Large intestine (tissue), 3 donors: ENCODE results near the gene NDUFB10. TPM values are rescaled to one million over a fixed set of nuclear protein-coding genes. Genes with fewer than 3 reads are reported as not detected.

Experiments
- DNase-seq, 2 donors: peaks; one replicate each; pipeline versions ENCODE4 v3.0.0 to v3.0.0-alpha.2; 2013
- H3K27ac ChIP-seq: one replicate; pipeline ENCODE4 v1.5.1; 2013; ENCODE audit warnings: low read length
- H3K27me3 ChIP-seq: 2 replicates; pipeline ENCODE4 v1.6.1; 2013; ENCODE audit warnings: low read length; ENCODE audit not compliant: control insufficient read depth, insufficient read depth
- H3K36me3 ChIP-seq: 2 replicates; pipeline ENCODE4 v1.6.1; 2013; ENCODE audit warnings: low read length; ENCODE audit not compliant: control insufficient read depth, insufficient read depth
- H3K4me1 ChIP-seq: one replicate; pipeline ENCODE4 v1.6.1; 2013; ENCODE audit warnings: low read length; ENCODE audit not compliant: control insufficient read depth, insufficient read depth
- H3K4me3 ChIP-seq: one replicate; pipeline ENCODE4 v1.5.1; 2013; ENCODE audit warnings: low read length
- H3K9me3 ChIP-seq: one replicate; pipeline ENCODE4 v1.6.1; 2013; ENCODE audit warnings: mild to moderate bottlenecking, low read depth, low read length, moderate library complexity; ENCODE audit not compliant: control insufficient read depth
- WGBS: methylation state at CpG from one replicate; pipeline ENCODE4 v1.1.5; 2013; ENCODE audit warnings: low lambda C conversion rate; ENCODE audit not compliant: insufficient coverage; 5-methylcytosine and 5-hydroxymethylcytosine counted together
- polyA plus RNA-seq: library from polyadenylated mRNA; unstranded; fragments of 120-200 nt; gene quantifications from one replicate; pipeline ENCODE4 v1.2.1, GENCODE V29; 2013

NDUFB10 gene
- polyA plus RNA-seq, 1 donor = 128 TPM

DNA sequence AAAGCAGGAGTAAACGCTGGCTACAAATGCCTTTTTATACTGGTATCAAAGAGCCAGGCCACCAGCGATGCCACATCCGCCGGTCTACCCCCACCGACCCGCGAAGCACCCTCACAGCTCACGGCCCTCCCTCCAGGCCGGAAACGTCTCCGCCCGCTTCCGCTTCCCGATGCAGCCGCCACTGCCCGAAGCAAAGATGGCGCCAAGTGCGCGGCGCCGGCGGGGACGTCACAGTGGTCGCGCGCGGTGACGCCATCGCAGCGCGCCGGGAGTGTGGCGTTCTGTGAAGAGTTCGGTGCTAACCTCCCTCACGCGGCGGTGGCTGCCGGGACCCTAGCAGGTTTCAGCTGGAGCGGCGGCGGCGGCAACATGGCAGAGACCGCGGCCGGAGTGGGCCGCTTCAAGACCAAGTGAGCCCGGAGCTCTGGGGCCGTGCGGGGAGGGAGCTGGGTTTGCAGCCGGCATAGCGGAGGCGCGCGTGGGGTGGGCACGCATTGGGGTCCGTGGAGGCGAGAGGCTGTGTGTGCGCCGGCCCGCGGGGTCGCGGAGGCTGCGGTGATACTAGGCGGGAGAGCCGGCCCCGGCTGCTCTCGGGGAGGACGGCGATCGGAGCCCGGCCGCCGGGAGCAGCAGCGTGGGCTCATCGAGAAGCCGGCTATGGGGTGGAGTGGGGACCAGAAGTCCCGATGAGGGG is 12.6 kb downstream of the NDUFB10 start, which contains the start of gene TBL3:
TBL3 (plus strand) TSS at position 258 of the 694 bp plus-strand sequence; CDS start at position 370, 112 bp downstream.
- Histone ChIP-seq H3K4me3 (peak within 1 kb of the TSS; percentile 100), H3K27ac (peak within 1 kb of the TSS; percentile 86), H3K9me3 (no peaks in the 10 kb centered on the region), H3K36me3 (peaks cover 29% of the 10 kb centered on the region), H3K4me1 (peaks cover 13% of the 10 kb centered on the region), H3K27me3 (no peaks in the 10 kb centered on the region)
- DNase-seq = peak; percentile 91 to 96
- no CpG with 5 or more reads among the region's 78 CpGs for WGBS

GRCh38 chr16:1972490-1972877 is 13.1 kb downstream of the NDUFB10 start:
- Histone ChIP-seq H3K4me1 (peaks cover 13% of the 10 kb centered on the region), H3K36me3 (peaks cover 33% of the 10 kb centered on the region), H3K27ac (peak overlapping the region; percentile 86), H3K27me3 (no peaks in the 10 kb centered on the region), H3K4me3 (peak overlapping the region; percentile 100), H3K9me3 (no peaks in the 10 kb centered on the region)
- no peak for DNase-seq
- WGBS = no CpG with 5 or more reads among the region's 22 CpGs

- WGBS = no CpG with 5 or more reads among the region's 16 CpGs
- peaks cover 43% of the 10 kb centered on the region for H3K36me3 ChIP-seq
- H3K4me3 ChIP-seq = no peak overlapping the region
- peaks cover 4% of the 10 kb centered on the region for H3K9me3 ChIP-seq
- peaks cover 15% of the 10 kb centered on the region for H3K4me1 ChIP-seq
- no peak for DNase-seq
- H3K27me3 ChIP-seq = peaks cover under 1% of the 10 kb centered on the region
- no peak overlapping the region for H3K27ac ChIP-seq
Observed at GRCh38 chr16:1973461-1974156, 14.3 kb downstream of the NDUFB10 start.

GRCh38 chr16:1974157-1975070 is 15.1 kb downstream of the NDUFB10 start:
- Histone ChIP-seq H3K4me1 (peaks cover 20% of the 10 kb centered on the region), H3K9me3 (peaks cover 4% of the 10 kb centered on the region), H3K4me3 (no peak overlapping the region), H3K27ac (no peak overlapping the region), H3K27me3 (peaks cover 6% of the 10 kb centered on the region), H3K36me3 (peaks cover 43% of the 10 kb centered on the region)
- no peak for DNase-seq
- no CpG with 5 or more reads among the region's 42 CpGs for WGBS

DNA sequence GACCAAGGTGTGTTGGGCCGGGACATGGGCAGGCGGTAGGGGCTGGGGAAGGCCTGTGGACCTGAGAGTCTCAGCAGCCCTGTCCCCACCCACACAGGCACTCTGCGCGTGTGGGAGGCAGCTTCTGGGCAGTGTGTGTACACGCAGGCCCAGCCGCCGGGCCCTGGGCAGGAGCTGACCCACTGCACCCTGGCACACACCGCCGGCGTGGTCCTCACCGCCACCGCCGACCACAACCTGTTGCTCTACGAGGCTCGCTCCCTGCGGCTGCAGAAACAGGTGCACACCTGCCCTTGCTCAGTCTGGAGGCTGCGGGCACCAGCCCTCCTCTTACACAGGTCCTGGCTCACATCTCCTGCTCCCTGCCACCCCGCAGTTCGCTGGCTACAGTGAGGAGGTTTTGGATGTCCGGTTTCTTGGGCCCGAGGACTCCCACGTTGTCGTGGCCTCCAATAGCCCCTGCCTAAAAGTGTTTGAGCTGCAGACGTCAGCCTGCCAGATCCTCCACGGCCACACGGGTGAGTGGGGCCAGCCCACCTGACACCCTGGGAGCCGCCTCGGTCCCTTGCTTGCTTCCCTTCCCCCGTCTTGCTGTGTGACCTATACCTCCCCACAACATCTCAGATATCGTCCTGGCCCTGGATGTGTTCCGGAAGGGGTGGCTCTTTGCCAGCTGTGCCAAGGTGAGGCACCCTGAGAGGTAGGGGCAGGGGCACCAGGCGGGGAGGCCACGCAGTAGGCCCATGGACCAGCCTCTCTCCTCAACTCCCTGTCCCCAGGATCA is 16.3 kb downstream of the NDUFB10 start:
- Histone ChIP-seq H3K4me1 (peaks cover 32% of the 10 kb centered on the region), H3K27me3 (peaks cover 19% of the 10 kb centered on the region), H3K4me3 (no peak overlapping the region), H3K36me3 (peaks cover 43% of the 10 kb centered on the region), H3K9me3 (peaks cover 9% of the 10 kb centered on the region), H3K27ac (no peak overlapping the region)
- WGBS = 100% methylated on average over 1 of the region's 33 CpGs
- DNase-seq = no peak

DNA sequence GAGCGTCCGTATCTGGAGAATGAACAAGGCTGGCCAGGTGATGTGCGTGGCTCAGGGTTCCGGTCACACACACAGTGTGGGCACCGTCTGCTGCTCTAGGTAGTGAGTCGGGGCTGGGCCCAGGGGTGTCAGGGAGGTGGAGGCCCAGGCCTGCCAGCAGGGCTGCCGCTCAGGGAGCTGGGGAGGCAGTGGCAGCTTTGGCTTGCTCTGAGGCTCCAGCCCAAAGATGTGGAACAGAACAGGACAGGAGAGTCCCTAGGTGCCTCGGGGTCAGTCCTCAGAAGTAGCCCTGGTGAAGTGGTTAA is 16.8 kb downstream of the NDUFB10 start:
- peaks cover 24% of the 10 kb centered on the region for H3K27me3 ChIP-seq
- no peak overlapping the region for H3K4me3 ChIP-seq
- peaks cover 43% of the 10 kb centered on the region for H3K36me3 ChIP-seq
- no peak overlapping the region for H3K27ac ChIP-seq
- H3K9me3 ChIP-seq = peaks cover 12% of the 10 kb centered on the region
- H3K4me1 ChIP-seq = peaks cover 34% of the 10 kb centered on the region
- WGBS = no CpG with 5 or more reads among the region's 8 CpGs
- no peak for DNase-seq

DNA sequence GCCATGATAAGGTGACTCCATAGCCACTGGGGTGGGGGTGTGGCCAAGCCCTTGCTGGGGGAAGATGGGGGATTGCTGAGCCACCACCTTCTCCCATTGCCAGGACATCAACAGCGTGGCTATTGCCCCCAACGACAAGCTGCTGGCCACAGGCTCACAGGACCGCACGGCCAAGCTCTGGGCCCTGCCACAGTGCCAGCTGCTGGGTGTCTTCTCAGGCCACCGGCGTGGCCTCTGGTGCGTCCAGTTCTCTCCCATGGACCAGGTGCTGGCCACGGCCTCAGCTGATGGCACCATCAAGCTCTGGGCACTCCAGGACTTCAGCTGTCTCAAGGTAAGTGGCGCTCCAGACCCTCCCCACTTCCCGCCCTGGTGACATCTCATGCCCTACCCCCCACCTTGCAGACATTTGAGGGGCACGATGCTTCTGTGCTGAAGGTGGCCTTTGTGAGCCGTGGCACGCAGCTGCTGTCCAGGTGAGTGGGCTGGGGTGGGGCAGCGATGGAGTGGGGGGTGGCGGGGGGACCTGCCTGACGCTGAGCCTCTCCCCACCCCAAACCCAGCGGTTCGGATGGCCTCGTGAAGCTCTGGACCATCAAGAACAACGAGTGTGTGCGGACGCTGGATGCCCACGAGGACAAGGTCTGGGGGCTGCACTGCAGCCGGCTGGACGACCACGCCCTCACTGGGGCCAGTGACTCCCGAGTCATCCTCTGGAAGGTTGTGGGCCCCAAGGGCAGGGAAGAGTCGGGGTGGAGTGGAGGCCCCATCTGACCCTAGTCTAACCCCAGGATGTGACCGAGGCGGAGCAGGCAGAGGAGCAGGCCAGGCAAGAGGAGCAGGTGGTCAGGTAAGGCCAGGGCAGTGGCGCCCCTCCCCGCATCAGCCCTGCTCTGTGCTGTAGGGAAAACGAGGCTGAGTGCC is 17.9 kb downstream of the NDUFB10 start:
- H3K36me3 ChIP-seq = peaks cover 43% of the 10 kb centered on the region
- no peak overlapping the region for H3K27ac ChIP-seq
- no CpG with 5 or more reads among the region's 33 CpGs for WGBS
- H3K4me1 ChIP-seq = peaks cover 44% of the 10 kb centered on the region
- peaks cover 12% of the 10 kb centered on the region for H3K9me3 ChIP-seq
- no peak overlapping the region for H3K4me3 ChIP-seq
- no peak for DNase-seq
- H3K27me3 ChIP-seq = peaks cover 34% of the 10 kb centered on the region

DNA sequence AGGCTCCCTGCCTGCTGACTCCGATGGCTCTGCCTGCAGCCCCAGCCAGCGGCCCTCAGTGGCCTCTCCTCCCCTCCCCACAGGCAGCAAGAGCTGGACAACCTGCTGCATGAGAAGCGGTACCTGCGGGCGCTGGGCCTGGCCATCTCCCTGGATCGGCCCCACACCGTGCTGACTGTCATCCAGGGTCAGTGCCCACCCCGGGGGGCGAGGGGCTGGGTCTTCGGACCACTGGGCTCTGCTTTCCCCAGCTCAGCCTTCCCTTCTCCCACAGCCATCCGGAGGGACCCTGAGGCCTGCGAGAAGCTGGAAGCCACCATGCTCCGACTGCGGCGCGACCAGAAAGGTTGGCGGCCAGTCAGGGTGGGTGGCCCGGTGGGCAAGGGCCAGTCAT is 18.5 kb downstream of the NDUFB10 start:
- peaks cover 43% of the 10 kb centered on the region for H3K36me3 ChIP-seq
- no peak overlapping the region for H3K4me3 ChIP-seq
- DNase-seq = no peak
- H3K27ac ChIP-seq = no peak overlapping the region
- H3K27me3 ChIP-seq = peaks cover 41% of the 10 kb centered on the region
- WGBS = no CpG with 5 or more reads among the region's 18 CpGs
- peaks cover 12% of the 10 kb centered on the region for H3K9me3 ChIP-seq
- peaks cover 46% of the 10 kb centered on the region for H3K4me1 ChIP-seq

- DNase-seq = no peak
- no peak overlapping the region for H3K27ac ChIP-seq
- WGBS = no CpG with 5 or more reads among the region's 37 CpGs
- peaks cover 45% of the 10 kb centered on the region for H3K27me3 ChIP-seq
- H3K4me1 ChIP-seq = peaks cover 46% of the 10 kb centered on the region
- H3K4me3 ChIP-seq = peak overlapping the region; percentile 21
- H3K36me3 ChIP-seq = peaks cover 43% of the 10 kb centered on the region
- peaks cover 12% of the 10 kb centered on the region for H3K9me3 ChIP-seq
Observed at GRCh38 chr16:1978476-1979120, 19.3 kb downstream of the NDUFB10 start.
